SU-DHL-6 (cell line): ENCODE measurements around the gene DBF4.

Experiments
- H2AFZ ChIP-seq: fragments of 200-600 bp; sonication (generic); 2 replicates; pipeline ENCODE4 v1.6.1; 2014; ENCODE audit warnings: low read depth, mild to moderate bottlenecking, moderate library complexity, mixed read lengths, antibody characterized with exemption, low read length; ENCODE audit not compliant: severe bottlenecking
- H3F3A ChIP-seq: fragments of 200-600 bp; shearing (Covaris generic); 2 replicates; pipeline ENCODE4 v1.6.0; 2016; ENCODE audit warnings: antibody characterized with exemption, mild to moderate bottlenecking; ENCODE audit not compliant: insufficient read depth
- H3K27ac ChIP-seq: fragments of 200-600 bp; sonication (generic); 2 replicates; pipeline ENCODE4 v1.5.1; 2016; ENCODE audit warnings: low read depth, mild to moderate bottlenecking, low read length, moderate library complexity, mixed read lengths
- H3K27me3 ChIP-seq: fragments of 200-600 bp; sonication (generic), shearing (Covaris generic); 2 replicates; pipeline ENCODE4 v1.6.0; 2014; ENCODE audit warnings: mild to moderate bottlenecking, low read length
- H3K36me3 ChIP-seq: fragments of 200-600 bp; sonication (generic); 2 replicates; pipeline ENCODE4 v1.6.1; 2014; ENCODE audit warnings: mild to moderate bottlenecking, low read length, mixed read lengths
- H3K4me2 ChIP-seq: fragments of 300-600, 200-600 bp; shearing (Covaris generic), sonication (generic); 2 replicates; pipeline ENCODE4 v1.6.0; 2014; ENCODE audit warnings: low read length, low read depth, mild to moderate bottlenecking; ENCODE audit not compliant: poor library complexity, severe bottlenecking
- H3K4me3 ChIP-seq: fragments of 200-600 bp; sonication (generic); 2 replicates; pipeline ENCODE4 v1.5.1; 2014; ENCODE audit warnings: antibody characterized with exemption, low read length, mild to moderate bottlenecking, mixed read lengths; ENCODE audit not compliant: insufficient read depth, poor library complexity, severe bottlenecking
- H3K79me2 ChIP-seq: fragments of 200-600 bp; sonication (generic); 2 replicates; pipeline ENCODE4 v1.6.1; 2014; ENCODE audit warnings: mild to moderate bottlenecking, low read length, moderate library complexity; ENCODE audit not compliant: insufficient read depth
- H3K9ac ChIP-seq: fragments of 200-600 bp; sonication (generic); 2 replicates; pipeline ENCODE4 v1.7.0; 2014; ENCODE audit warnings: mild to moderate bottlenecking, low read length
- H3K9me2 ChIP-seq: fragments of 200-600 bp; sonication (generic); replicated peaks from 2 replicates; pipeline ENCODE4 v1.6.1; 2014; ENCODE audit warnings: low read length; ENCODE audit not compliant: insufficient read depth
- H3K9me3 ChIP-seq: fragments of 200-600 bp; sonication (generic); 2 replicates; pipeline ENCODE4 v1.6.1; 2014; ENCODE audit warnings: low read length, mixed read lengths; ENCODE audit not compliant: insufficient read depth
- H4K20me1 ChIP-seq: fragments of 200-600 bp; sonication (generic); 2 replicates; pipeline ENCODE4 v1.6.1; 2014; ENCODE audit warnings: low read depth, mild to moderate bottlenecking, antibody characterized with exemption, low read length, moderate library complexity, mixed read lengths
- EZH2phosphoT487 ChIP-seq: fragments of 200-600 bp; sonication (generic), shearing (Covaris generic); conservative IDR thresholded peaks from 2 replicates; pipeline ENCODE4 v1.6.1; 2018; ENCODE audit warnings: mild to moderate bottlenecking, antibody characterized with exemption, low read length, moderate library complexity, mixed read lengths
- TF ChIP-seq, protein P1 (sequence below): fragments of 200-600 bp; sonication (generic); IDR thresholded peaks from one replicate; pipeline ENCODE4 v1.5.1; 2017; ENCODE audit warnings: antibody characterized with exemption, mild to moderate bottlenecking, low read length, moderate library complexity; ENCODE audit not compliant: insufficient read depth, poor library complexity, severe bottlenecking

Gene DBF4

DNA sequence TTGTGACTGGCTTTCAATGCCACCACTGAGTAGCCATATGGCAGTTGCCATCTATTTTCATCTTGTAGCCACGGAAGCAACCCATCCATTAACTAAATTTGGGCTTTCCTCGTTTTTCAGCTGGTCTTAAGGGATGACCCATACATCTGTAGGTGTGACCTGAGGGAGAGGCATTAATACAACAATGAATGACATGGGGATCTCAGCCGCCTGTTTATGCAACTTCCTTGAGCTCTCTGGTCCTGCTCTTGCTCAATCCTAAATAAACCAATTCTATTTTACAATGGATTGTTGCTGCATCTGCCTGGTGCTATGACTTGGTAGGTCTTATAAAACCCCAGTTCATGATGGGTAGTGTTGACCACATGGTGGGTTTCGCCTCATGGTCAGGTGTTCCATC, 35.8 kb downstream of the DBF4 start:
- Histone ChIP-seq H3K27ac (no peak overlapping the region), H3K36me3 (peaks cover 10% of the 10 kb centered on the region; the same call in 1 of the 2 replicates), H2AFZ (no peak overlapping the region), H3K9me2 (no peaks in the 10 kb centered on the region), H3F3A (peaks cover 27% of the 10 kb centered on the region), H3K27me3 (no peaks in the 10 kb centered on the region), H3K9me3 (no peaks in the 10 kb centered on the region), H3K4me3 (no peak overlapping the region), H4K20me1 (no peaks in the 10 kb centered on the region), H3K4me2 (no peak overlapping the region), H3K79me2 (no peaks in the 10 kb centered on the region), H3K9ac (no peak overlapping the region)
- TF ChIP-seq EZH2phosphoT487 = no peak
- TF ChIP-seq, protein P1, sequence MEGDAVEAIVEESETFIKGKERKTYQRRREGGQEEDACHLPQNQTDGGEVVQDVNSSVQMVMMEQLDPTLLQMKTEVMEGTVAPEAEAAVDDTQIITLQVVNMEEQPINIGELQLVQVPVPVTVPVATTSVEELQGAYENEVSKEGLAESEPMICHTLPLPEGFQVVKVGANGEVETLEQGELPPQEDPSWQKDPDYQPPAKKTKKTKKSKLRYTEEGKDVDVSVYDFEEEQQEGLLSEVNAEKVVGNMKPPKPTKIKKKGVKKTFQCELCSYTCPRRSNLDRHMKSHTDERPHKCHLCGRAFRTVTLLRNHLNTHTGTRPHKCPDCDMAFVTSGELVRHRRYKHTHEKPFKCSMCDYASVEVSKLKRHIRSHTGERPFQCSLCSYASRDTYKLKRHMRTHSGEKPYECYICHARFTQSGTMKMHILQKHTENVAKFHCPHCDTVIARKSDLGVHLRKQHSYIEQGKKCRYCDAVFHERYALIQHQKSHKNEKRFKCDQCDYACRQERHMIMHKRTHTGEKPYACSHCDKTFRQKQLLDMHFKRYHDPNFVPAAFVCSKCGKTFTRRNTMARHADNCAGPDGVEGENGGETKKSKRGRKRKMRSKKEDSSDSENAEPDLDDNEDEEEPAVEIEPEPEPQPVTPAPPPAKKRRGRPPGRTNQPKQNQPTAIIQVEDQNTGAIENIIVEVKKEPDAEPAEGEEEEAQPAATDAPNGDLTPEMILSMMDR = no peak

DNA sequence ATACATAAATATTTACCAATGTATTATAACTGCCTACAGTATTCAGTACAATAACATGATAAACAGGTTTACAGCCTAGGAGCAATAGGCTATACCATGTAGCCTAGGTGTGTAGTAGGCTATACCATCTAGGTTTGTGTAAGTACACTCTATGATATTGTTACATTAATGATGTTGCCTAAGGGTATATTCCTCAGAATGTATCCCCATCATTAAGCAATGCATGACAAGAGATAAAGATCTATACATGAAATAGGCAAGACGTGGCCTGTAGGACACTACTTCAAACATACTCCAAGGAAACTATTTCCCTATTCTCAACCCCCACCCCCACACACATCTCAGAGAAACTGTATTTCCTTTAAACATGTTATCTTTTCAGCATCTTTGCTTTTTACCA, 42.4 kb downstream of the DBF4 start:
- no peak for TF ChIP-seq EZH2phosphoT487
- TF ChIP-seq, protein P1 = no peak
- no peak overlapping the region for H2AFZ ChIP-seq
- H3K4me3 ChIP-seq = no peak overlapping the region
- H3K9me3 ChIP-seq = no peaks in the 10 kb centered on the region
- no peak overlapping the region for H3K9ac ChIP-seq
- H4K20me1 ChIP-seq = no peaks in the 10 kb centered on the region
- H3F3A ChIP-seq = no peaks in the 10 kb centered on the region
- no peaks in the 10 kb centered on the region for H3K79me2 ChIP-seq
- no peak overlapping the region for H3K4me2 ChIP-seq
- H3K27ac ChIP-seq = no peak overlapping the region
- no peaks in the 10 kb centered on the region for H3K36me3 ChIP-seq
- no peaks in the 10 kb centered on the region for H3K27me3 ChIP-seq
- no peaks in the 10 kb centered on the region for H3K9me2 ChIP-seq

DNA sequence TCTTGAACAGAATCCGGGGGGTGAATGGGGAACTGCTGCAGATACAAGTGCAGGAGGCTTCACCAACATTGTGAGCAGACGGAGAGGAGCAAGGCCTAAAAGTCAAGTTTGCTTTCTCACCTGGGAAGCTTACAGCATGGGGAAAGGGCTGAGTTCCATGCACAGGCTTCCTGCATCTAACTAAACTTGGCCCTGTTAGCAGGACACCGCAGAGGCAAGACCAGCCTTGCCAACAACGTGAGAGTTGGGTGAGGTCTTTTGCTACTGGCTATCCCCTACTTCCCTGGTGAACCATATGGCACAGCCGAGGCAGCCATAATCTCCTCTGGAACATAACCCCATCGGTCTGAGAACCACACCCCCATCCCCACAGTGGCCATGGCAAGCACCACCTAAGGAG, 43.6 kb downstream of the DBF4 start:
- Histone ChIP-seq H3K4me2 (no peak overlapping the region), H3F3A (no peaks in the 10 kb centered on the region), H2AFZ (no peak overlapping the region), H3K9me2 (no peaks in the 10 kb centered on the region), H3K9me3 (no peaks in the 10 kb centered on the region), H3K27me3 (no peaks in the 10 kb centered on the region), H3K4me3 (no peak overlapping the region), H3K36me3 (no peaks in the 10 kb centered on the region), H3K79me2 (no peaks in the 10 kb centered on the region), H3K9ac (no peak overlapping the region), H4K20me1 (no peaks in the 10 kb centered on the region), H3K27ac (no peak overlapping the region)
- no peak for TF ChIP-seq EZH2phosphoT487
- TF ChIP-seq, protein P1 = no peak
